GM12878 (cell line): ENCODE results near the gene FOXI3. TPM values are rescaled to one million over a fixed set of nuclear protein-coding genes. Genes with fewer than 3 reads are reported as not detected.

Experiments used
- ATAC-seq: fragments of 200-7000 bp; cut with Tn5 transposase; 3 replicates; pipeline ENCODE4 v1.9.1; 2020; ENCODE audit warnings: mild to moderate bottlenecking, moderate library complexity
- BruUV-seq: library from RNA; stranded (reverse); fragments of 400-500 nt; replicated peaks from 2 replicates; lab custom pipeline; 2021; lab: Mats Ljungman, UMichigan
- CTCF ChIA-PET: fragments of 300-600 bp; sonication (Branson Sonifier 250); formaldehyde crosslinking; extraction: SDS; loops from one replicate; lab custom pipeline; 2021; ENCODE audit warnings: inconsistent platforms; lab: Yijun Ruan, JAX
- POLR2A ChIA-PET: fragments of 350-600 bp; formaldehyde crosslinking; extraction: SDS; loops from one replicate; lab custom pipeline; 2021; ENCODE audit warnings: inconsistent platforms; lab: Charles Lee
- RAD21 ChIA-PET: fragments of 300-600 bp; sonication (Branson Sonifier 250); formaldehyde crosslinking; loops from one replicate; lab custom pipeline; 2023; ENCODE audit warnings: antibody characterized with exemption; ENCODE audit not compliant: unreplicated experiment; lab: Charles Lee
- SMC1A ChIA-PET: fragments of 300-600 bp; sonication (Branson Sonifier 250); formaldehyde crosslinking; loops from one replicate; lab custom pipeline; 2023; ENCODE audit not compliant: unreplicated experiment, uncharacterized antibody; lab: Charles Lee
- DNase-seq: peaks from one replicate; pipeline ENCODE4 v3.0.0-alpha.2; 2011; ENCODE audit warnings: low read depth, low spot score
- FAIRE-seq: peaks from 3 replicates; lab custom pipeline; 2011; peaks lifted over from hg19 to GRCh38; lab: Jason Lieb, UNC
- H2AFZ ChIP-seq: 2 replicates; pipeline ENCODE4 v1.6.0; 2011; ENCODE audit warnings: low read depth, low read length, control low read depth; ENCODE audit not compliant: control insufficient read depth
- H3K27ac ChIP-seq: 2 replicates; pipeline ENCODE4 v1.5.1; 2011; ENCODE audit warnings: control low read depth; ENCODE audit not compliant: control insufficient read depth, insufficient read depth
- H3K27me3 ChIP-seq, 2 experiments: replicated peaks in 1 of 2; 2 replicates each; pipeline versions ENCODE4 v1.6.0 to v1.6.1; 2011; ENCODE audit warnings: low read length in 1 of 2; ENCODE audit not compliant: control insufficient read depth in 2 of 2, insufficient read depth in 2 of 2
- H3K36me3 ChIP-seq, 2 experiments: 2 replicates each; pipeline ENCODE4 v1.5.1; 2011; ENCODE audit warnings: low read length in 1 of 2; ENCODE audit not compliant: control insufficient read depth in 2 of 2, insufficient read depth in 2 of 2
- H3K4me1 ChIP-seq: 2 replicates; pipeline ENCODE4 v1.6.1; 2011; ENCODE audit warnings: mild to moderate bottlenecking, low read length, moderate library complexity, mixed read lengths; ENCODE audit not compliant: control insufficient read depth, insufficient read depth
- H3K4me2 ChIP-seq: 2 replicates; pipeline ENCODE4 v1.6.0; 2011; ENCODE audit warnings: control low read depth; ENCODE audit not compliant: control insufficient read depth, insufficient read depth
- H3K4me3 ChIP-seq: fragments of 200-600 bp; sonication (generic); 2 replicates; pipeline ENCODE4 v1.5.1; 2016
- H3K79me2 ChIP-seq: 2 replicates; pipeline ENCODE4 v1.6.0; 2011; ENCODE audit warnings: low read length; ENCODE audit not compliant: control insufficient read depth, insufficient read depth
- H3K9ac ChIP-seq: 2 replicates; pipeline ENCODE4 v1.8.0; 2011; ENCODE audit warnings: low read length, control low read depth, mixed read lengths; ENCODE audit not compliant: control insufficient read depth, insufficient read depth
- H3K9me3 ChIP-seq: replicated peaks from 3 replicates; pipeline ENCODE4 v1.5.1; 2011; ENCODE audit warnings: mild to moderate bottlenecking, low read length; ENCODE audit not compliant: control insufficient read depth, insufficient read depth
- H4K20me1 ChIP-seq: 2 replicates; pipeline ENCODE4 v1.6.0; 2011; ENCODE audit not compliant: control insufficient read depth, insufficient read depth
- ATF3 ChIP-seq: IDR thresholded peaks from 2 replicates; pipeline ENCODE4 v1.6.1; 2011; ENCODE audit warnings: low read depth, mild to moderate bottlenecking, low read length, moderate library complexity, borderline replicate concordance; ENCODE audit errors: extremely low read depth
- HDAC6 ChIP-seq: fragments of 200-600 bp; sonication (generic); IDR thresholded peaks from one replicate; pipeline ENCODE4 v1.8.0; 2017; ENCODE audit warnings: antibody characterized with exemption; ENCODE audit not compliant: unreplicated experiment
- MYB ChIP-seq: fragments of 150-350 bp; IDR thresholded peaks from 2 replicates; pipeline ENCODE4 v1.6.1; 2014; ENCODE audit warnings: mild to moderate bottlenecking, low read depth, low read length, borderline replicate concordance
- RELA ChIP-seq: fragments of 450-650 bp; IDR thresholded peaks from 2 replicates; pipeline ENCODE4 v1.8.0; 2014; ENCODE audit warnings: borderline replicate concordance; ENCODE audit not compliant: partially characterized antibody
- RUNX3 ChIP-seq: IDR thresholded peaks from 2 replicates; pipeline ENCODE4 v1.6.1; 2012; ENCODE audit warnings: low read length, inconsistent platforms
- YBX1 ChIP-seq: fragments of 450-650 bp; IDR thresholded peaks from 2 replicates; pipeline ENCODE4 v1.6.1; 2016; ENCODE audit warnings: antibody characterized with exemption
- YY1 ChIP-seq: IDR thresholded peaks from 2 replicates; pipeline ENCODE4 v1.6.1; 2011; ENCODE audit warnings: low read depth, mild to moderate bottlenecking, low read length
- ZNF24 ChIP-seq: fragments of 450-650 bp; IDR thresholded peaks from 2 replicates; pipeline ENCODE4 v1.6.1; 2017; ENCODE audit warnings: antibody characterized with exemption, mild to moderate bottlenecking
- WGBS: methylation state at CpG from one replicate; pipeline ENCODE4 v1.1.6; 2016; ENCODE audit warnings: low lambda C conversion rate; ENCODE audit not compliant: insufficient replicate concordance, insufficient coverage; ENCODE audit errors: missing lambda C conversion rate; 5-methylcytosine and 5-hydroxymethylcytosine counted together
- in situ Hi-C: fragments of 300-500 bp; cut with MboI; formaldehyde crosslinking; loops from 9 replicates; pipeline ENCODE4 v1.14.3; 2018; ENCODE audit warnings: mixed read lengths
- intact Hi-C: fragments of 100-400 bp; cut with micrococcal nuclease; formaldehyde crosslinking; loops from one replicate; pipeline ENCODE4 v1.14.2; 2022; ENCODE audit not compliant: unreplicated experiment
- polyA plus RNA-seq, 11 experiments: library from polyadenylated mRNA; depleted of rRNA in 4 of 11; unstranded in 6 of 11; stranded (reverse) in 5 of 11; fragments of >200 nt; fragmentation: Nextera tagmentation in 4 of 11; fragmentation: Illumina TruSeq in 1 of 11; extraction: Ambion mirVana in 4 of 11; extraction: Trizol in 1 of 11; gene quantifications; 1 replicate in 1 of 11; 2 replicates in 10 of 11; pipeline versions ENCODE4 v1.2.1 to v1.2.3, GENCODE V29; 2011 to 2016; ENCODE audit warnings: inconsistent platforms in 2 of 11, missing spikeins in 2 of 11, low read depth in 1 of 11
- total RNA-seq, 4 experiments: library from RNA; depleted of rRNA in 3 of 4; stranded (reverse); fragments of >200 nt in 3 of 4; fragmentation: Illumina TruSeq in 1 of 4; extraction: Trizol in 1 of 4; gene quantifications; 2 replicates each; pipeline versions ENCODE4 v1.2.1 to v1.2.3, GENCODE V29; 2013 to 2021

Gene FOXI3
- total and polyA plus RNA-seq, 10 of the 15 experiments (the other 5 are each of a cell fraction or from before 2014, with no cell fraction given), result not detected

- no peaks in the 10 kb centered on the region for H3K4me1 ChIP-seq
- in situ Hi-C loops, result no loop called here
- H4K20me1 ChIP-seq, result no peaks in the 10 kb centered on the region
- no peak overlapping the region for H3K27ac ChIP-seq
- H3K9me3 ChIP-seq, result no peaks in the 10 kb centered on the region
- no peaks in the 10 kb centered on the region for H3K79me2 ChIP-seq
- BruUV-seq, result no TSS peak
- 27% methylated on average over 11 of the region's 11 CpGs for WGBS
- no peak for ATAC-seq
- H3K27me3 ChIP-seq, result peaks cover 0 to 2% of the 10 kb centered on the region in 2 experiments; a peak in 2 of 4 replicates
- intact Hi-C loops, result no loop called here
- ChIA-PET POLR2A (no interaction called here), SMC1A (no interaction called here), CTCF (no interaction called here), RAD21 (no interaction called here)
- FAIRE-seq, result no peak
- no peak for DNase-seq
- H3K9ac ChIP-seq, result no peak overlapping the region
- H3K36me3 ChIP-seq, result no peaks in the 10 kb centered on the region
- H2AFZ ChIP-seq, result no peak overlapping the region
- TF ChIP-seq YBX1, result no peak
- no peak for TF ChIP-seq MYB
- no peak for TF ChIP-seq HDAC6
- TF ChIP-seq RELA, result no peak
- TF ChIP-seq RUNX3, result no peak
- no peak for TF ChIP-seq ATF3
- TF ChIP-seq ZNF24, result no peak
- no peak for TF ChIP-seq YY1
- TF ChIP-seq, all 136 proteins: peak for 0
- Histone ChIP-seq H3K4me3 (no peak overlapping the region), H3K4me2 (no peak overlapping the region)
These were observed 18.8 kb upstream of the FOXI3 start for GRCh38 chr2:88471083-88471942.
